NCI-H2081 treated with DMSO at 0.1 percent for 48 hours (cell line): ENCODE data around the gene NRTN.
A peak's percentile ranks its signal among the peaks of the same experiment; 100 is the strongest.

Experiments
- DNase-seq: peaks from one replicate; lab custom pipeline; 2025; lab: John Stamatoyannopoulos, UW

Gene NRTN

DNA sequence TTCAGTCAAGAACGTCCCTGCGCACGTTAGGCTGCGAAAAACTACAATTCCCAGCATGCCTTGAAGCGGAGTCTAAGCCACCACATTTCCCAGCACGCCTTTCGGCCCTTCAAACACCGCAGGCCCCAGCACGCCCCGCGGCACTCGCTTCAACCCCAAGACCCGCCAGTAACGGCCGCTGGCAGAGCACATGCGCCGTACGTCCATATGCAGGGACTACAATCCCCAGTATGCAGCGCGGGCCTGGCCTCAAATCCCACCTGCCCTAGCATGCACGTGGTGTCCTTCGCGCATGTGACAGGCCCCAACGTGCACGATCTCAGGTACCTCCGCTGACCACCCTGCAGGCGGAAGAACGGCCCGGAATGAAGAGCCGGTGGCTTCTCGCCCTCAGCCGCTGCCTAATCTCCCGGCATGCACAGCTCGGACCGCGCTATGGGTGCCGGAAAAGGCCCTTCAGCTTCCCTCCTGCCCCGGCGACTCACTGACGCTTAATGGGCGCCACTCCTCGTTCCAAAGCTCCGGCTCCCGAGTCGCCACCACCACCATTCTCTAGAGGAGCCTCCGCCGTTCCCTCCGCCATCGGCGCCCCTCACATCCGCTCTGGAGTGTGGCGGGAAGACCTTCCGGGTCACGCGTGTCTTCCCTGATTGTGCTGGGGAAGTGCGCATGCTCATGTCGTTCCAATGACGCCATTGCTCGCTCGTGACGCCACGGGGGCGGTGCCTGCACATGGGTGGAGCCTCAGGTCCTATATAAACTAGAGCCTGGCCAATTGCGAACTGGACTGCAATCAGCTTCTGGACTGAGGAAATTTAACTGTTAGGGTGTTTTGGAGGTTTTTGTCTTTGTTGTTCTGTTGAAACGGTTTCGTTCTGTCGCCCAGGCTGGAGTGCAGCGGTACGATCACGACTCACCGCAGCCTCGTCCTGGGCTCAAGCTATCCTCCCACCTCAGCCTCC is 14.0 kb upstream of the NRTN start, which contains the start of gene DUS3L:
TSS of gene DUS3L (minus strand) at position 605 of the 962 bp plus-strand sequence. CDS start at position 583, 22 bp downstream.
- peak; percentile 84 for DNase-seq

- no peak for DNase-seq
These were observed 12.6 kb upstream of the NRTN start for GRCh38 chr19:5792224-5792623.

DNA sequence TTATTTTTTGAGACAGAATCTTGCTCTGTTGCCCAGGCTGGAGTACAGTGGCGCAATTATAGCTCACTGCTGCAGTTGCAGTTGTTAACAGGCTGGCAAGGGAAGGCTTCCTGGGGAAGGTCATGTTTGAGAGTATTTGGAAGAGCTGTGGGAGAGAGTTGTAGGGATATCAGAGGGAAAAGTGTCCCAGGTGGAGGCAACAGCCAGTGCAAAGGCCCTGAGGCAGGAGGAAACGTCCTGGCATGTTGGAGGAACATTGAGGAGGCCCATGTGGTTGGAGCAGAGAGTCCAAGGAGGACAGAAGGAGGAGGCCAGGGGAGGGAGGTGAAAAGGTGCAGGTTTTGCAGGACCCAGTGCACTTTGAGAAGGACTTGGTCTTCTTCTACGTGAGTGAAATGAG is 11.7 kb upstream of the NRTN start:
- no peak for DNase-seq

GRCh38 chr19:5795382-5795919 is 9.4 kb upstream of the NRTN start:
- DNase-seq = no peak

DNA sequence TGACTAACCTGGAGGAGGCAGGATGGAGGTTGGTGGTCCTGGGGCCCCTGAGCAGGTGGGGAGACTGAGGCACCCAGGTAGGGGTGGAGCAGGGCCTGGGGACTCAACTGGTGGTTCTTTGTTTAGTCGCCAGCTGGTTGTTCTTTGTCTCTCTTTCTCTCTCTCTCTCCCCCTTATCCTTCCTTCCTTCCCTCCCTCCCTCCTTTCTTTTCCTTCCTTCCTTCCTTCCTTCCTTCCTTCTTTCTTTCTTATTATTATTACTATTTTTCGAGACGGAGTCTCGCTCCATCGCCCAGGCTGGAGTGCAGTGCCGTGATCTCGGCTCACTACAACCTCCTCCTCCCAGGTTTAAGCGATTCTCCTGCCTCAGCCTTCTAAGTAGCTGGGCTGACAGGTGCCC is 6.6 kb upstream of the NRTN start:
- no peak for DNase-seq

- no peak for DNase-seq
These were observed 5.3 kb upstream of the NRTN start for GRCh38 chr19:5799247-5800241.

DNA sequence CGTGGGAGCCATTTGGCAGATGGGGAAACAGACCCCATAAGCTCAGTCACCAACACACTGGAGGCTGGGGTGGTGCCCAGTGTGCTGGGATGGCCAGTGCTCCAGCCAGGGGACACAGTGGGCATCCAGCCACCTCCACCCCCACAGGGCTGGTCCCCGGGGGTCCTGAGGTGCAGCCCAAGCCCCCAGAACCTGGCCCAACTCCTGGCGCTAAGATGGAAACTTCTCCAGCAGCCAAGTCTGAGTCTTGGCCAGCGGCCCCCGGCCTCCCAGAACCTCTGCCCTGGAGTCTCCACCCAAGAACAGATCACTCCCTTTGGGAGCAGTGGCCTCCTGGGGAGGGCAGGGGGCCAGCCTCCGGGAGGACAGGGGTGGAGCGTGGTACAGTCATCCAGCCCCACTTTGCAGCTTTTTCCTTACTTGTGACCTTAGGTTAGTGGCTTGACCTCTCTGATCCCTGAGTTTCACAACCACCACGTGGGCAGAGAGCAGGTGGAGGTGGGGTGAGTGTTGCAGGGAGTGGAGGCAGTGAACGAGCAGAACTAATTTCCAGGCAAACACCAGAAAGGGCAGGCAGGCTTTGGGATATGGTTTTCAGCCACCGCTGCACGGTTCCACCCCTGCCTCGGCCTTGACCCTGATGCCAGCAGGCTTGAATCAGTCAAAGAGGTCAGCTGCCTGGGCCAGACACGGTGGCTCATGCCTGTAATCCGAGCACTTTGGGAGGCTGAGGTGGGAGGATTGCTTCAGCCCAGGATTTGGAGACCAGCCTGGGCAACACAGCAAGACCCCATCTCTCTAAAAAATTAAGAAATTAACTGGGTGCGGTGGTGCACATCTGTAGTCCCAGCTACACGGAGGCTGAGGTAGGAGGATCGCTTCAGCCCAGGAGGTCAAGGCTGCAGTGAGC is 4.3 kb upstream of the NRTN start:
- no peak for DNase-seq

DNA sequence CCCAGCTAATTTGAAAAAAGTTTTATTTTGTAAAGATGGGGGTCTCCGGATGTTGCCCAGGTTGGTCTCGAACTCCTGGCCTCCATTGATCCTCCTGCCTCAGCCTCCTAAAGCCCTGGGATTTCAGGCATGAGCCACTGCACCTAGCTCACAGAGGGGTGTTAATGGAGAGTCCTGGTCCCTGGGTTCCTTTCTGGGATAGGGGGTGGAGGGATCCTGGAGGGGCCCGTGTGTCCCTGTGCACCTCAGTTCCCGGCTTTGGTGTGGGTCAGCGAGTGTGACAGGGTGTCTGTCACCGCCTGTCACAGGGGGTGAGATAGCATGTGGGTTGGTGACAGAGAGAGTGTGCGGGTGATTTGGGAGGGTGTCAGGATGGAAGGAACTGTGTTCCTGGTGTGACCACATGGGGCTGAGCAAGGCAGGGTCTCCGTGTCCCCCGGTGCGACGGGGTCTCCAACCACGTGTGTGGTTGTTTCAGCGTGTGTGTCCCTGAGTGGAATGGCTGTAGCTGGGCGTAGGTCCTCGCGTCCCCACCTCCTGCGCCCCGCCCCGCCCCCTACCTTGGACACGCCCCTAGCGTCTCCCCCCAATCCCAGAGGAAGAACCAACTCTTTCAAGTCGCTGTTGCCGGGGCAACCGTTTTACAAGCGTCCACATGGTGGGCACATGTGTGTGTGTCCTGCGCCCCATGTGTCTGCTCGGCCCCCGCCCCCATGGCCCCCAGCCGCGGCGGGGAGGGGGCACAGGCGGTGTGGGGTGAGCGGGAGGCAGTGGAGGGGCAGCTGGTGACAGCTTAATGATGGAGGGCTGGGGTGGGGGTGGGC is 2.9 kb upstream of the NRTN start:
- no peak for DNase-seq

DNA sequence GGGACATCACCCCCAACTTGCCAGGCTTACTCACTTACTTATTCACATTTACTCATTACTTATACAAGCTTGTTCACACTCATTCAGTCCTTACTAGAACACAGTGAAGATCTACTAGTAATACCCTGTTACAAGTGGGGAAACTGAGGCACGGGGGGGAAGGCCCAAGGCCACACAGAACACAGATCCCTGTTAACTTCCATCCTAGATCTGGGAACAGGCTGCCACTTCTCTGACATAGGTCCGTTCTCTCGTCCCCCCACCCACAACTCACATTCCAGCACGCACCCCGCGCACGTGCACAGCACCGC is 1.5 kb upstream of the NRTN start:
- no peak for DNase-seq

DNA sequence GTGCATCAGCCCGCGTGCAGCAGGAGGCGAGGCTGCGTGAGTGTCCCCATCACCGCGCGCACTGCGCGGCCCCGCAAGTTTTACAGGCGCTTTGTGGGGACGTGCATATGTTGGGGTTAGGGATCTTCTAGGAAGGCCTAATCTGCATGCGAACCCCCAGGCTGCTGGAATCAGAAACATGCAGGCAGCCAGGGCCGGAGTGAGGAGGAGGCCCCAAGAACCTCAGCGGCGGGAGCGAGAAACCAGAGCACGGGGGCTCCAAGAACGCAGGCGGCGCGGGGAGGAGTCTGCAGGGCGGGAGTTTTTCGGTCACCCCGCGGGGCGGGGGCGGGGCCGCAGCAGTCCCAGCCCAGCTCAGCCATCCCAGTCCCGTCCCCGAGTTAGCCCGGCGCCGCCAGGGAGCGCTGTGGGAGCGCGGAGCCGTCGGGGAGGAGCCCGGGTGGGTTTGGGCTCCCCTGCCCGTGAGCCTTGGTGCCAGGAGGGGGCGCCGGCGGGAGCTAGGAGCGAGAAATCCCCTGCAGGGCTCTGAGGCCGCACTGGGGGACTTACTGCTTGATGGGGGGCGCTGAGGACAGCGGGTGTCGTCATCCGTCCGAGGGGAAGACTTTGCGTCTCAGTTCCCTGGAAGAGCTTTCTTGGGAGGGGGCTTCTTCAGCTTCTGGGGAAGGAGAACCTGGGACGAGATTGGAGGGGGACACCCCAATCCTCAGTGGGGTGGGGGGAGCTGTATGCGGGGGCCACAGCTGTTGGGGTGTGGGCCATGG is 933 bp upstream of the NRTN start:
- DNase-seq = peak; percentile 30

DNA sequence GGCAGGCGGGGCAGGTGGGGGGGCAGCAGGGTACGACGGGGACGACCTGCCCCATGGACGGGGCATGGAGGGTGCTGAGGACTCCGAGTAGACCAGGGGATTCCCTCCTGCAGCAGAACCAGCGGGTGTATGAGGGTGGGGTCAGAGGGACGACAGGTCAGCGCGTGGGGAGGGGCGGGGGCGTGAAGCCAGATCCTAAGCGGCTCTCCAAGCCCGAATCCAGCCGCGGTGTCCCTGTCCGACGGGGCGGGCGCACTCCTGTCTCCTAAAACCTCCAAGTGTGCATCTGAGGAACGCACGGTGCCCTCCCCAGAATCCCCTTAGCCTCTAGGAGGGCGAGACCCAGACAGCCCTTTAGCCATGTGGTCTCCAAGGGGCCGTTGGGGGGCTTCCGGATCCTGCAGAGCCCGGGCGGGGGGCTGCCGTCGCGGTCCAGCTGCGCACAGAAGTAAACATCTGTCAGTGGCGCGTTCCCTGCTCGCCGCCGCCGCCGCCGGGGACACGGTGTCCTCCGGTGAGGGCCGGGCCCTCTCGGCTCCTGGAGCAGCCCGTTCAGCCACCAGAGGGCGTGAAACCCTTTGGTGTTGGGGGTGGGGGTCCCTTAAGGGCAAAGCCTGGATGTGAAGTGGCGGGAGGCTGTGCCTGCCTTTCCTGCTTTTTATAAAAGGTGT is 730 bp downstream of the NRTN start:
- DNase-seq = no peak

GRCh38 chr19:5806133-5806489 is 1.2 kb downstream of the NRTN start:
- no peak for DNase-seq

GRCh38 chr19:5806905-5807304 is 2.0 kb downstream of the NRTN start:
- no peak for DNase-seq

DNA sequence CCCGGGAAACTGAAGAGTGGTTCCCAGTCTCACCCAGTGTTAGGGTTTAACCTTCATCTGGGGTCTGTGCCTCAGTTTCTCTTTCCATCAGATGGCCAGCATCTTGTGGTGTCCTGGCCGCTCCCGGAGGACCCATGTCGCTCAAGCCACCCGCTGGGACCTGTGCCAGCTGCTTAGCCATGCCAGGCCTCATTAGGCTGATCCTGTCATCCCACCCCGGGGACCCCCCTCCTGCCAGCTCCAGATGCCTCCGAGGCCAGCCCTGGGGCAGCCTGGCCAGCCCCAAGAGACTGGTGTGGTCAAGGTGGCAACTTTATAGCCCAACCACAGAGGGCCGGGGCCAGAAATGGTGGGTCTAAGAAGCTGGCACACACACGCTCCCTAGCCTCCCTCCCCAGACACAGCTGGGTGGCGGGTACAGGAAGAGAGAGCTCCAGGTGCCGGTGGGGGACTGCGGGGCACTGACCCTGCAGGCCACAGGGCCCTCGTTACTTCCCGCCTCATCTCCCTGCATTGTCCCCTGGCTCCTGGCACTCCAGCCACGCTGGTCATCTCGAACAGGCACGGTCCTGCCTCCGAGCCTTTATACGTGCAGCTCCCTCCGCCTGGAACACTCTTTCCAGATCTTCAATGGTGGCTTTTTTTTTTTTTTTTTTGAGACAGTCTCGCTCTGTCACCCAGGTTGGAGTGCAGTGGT is 3.4 kb downstream of the NRTN start:
- DNase-seq = no peak

GRCh38 chr19:5809053-5809452 is 4.2 kb downstream of the NRTN start:
- DNase-seq = no peak

GRCh38 chr19:5809469-5809868 is 4.6 kb downstream of the NRTN start:
- DNase-seq = no peak

- no peak for DNase-seq
These were observed 6.2 kb downstream of the NRTN start for GRCh38 chr19:5811117-5811516.

DNA sequence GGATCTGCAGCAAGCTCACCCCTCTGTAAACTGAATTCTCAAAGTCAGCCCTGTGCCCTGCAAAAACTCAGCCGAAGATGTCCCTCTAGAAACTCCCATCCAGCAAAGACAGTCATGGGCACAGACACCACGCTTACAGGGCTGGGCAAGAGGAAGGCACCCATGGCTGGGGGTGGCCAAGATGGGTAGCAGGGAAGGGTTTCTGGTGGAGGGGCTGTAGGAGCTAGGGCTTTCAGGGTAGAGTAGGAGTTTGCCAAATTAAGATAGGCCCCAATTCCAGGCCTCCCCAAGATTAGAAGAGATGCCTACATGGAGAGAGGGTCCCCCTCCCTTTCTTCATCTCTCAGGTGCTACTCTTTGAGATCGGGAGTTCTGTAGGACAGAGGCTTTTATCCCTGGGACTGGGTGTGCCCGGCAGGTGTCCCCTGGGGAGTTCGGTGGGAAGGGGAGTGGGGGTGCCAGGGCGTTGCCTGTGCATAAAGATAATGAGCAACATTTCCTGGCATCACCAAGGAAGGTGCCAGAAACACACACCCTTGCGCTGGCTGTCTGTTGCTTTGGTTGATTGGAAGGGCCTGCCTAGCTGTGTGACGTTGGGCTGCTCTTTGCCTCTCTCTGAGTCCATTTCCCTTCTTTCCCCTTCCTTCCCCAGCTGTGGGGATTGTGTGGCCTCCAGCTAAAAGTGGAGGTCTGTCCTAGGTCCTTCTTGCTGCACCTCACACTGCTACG is 9.4 kb downstream of the NRTN start:
- DNase-seq = no peak
